ENCODE measurements around the gene JAK3.
"Not testable (repeated sequence)": the region's sequence is repeated elsewhere in the genome, so short reads cannot be mapped to it uniquely, and the experiment has no call there.

Gene JAK3

GRCh38 chr19:17847538-17848366, at the start of gene JAK3:
TSS of gene JAK3 (minus strand) at chr19:17847982. CDS start at chr19:17844417, 3,565 bp downstream.
- peak; percentile 88 for DNase-seq (ENCODE audit: low read depth)

GRCh38 chr19:17893766-17894165, 46.0 kb upstream of the JAK3 start:
- no peak for DNase-seq (ENCODE audit: low read depth)

- no peak for DNase-seq (ENCODE audit: low read depth)
Measured at GRCh38 chr19:17889609-17890214, 41.9 kb upstream of the JAK3 start.

GRCh38 chr19:17888260-17888659, 40.5 kb upstream of the JAK3 start:
- no peak for DNase-seq (ENCODE audit: low read depth)

GRCh38 chr19:17887221-17887620, 39.4 kb upstream of the JAK3 start:
- not testable (repeated sequence) for DNase-seq (ENCODE audit: low read depth)

- no peak for DNase-seq (ENCODE audit: low read depth)
Measured at GRCh38 chr19:17886515-17886914, 38.7 kb upstream of the JAK3 start.

- no peak for DNase-seq (ENCODE audit: low read depth)
Measured at GRCh38 chr19:17883627-17884410, 36.0 kb upstream of the JAK3 start.

- no peak for DNase-seq (ENCODE audit: low read depth)
Measured at GRCh38 chr19:17881701-17882100, 33.9 kb upstream of the JAK3 start.

GRCh38 chr19:17879466-17879865, 31.7 kb upstream of the JAK3 start:
- DNase-seq (ENCODE audit: low read depth) = no peak

GRCh38 chr19:17877696-17878095, 29.9 kb upstream of the JAK3 start:
- no peak for DNase-seq (ENCODE audit: low read depth)

GRCh38 chr19:17874758-17875135, 27.0 kb upstream of the JAK3 start:
- no peak for DNase-seq (ENCODE audit: low read depth)

GRCh38 chr19:17873786-17874757, 26.3 kb upstream of the JAK3 start:
- peak; percentile 68 for DNase-seq (ENCODE audit: low read depth)

GRCh38 chr19:17872251-17873001, 24.6 kb upstream of the JAK3 start:
- no peak for DNase-seq (ENCODE audit: low read depth)

- DNase-seq (ENCODE audit: low read depth) = no peak
Measured at GRCh38 chr19:17871878-17872250, 24.1 kb upstream of the JAK3 start, which contains the start of gene SLC5A5. TSS of gene SLC5A5 (plus strand) at chr19:17871945. CDS start at chr19:17872320, 375 bp downstream.

- DNase-seq (ENCODE audit: low read depth) = no peak
Measured at GRCh38 chr19:17871032-17871877, 23.5 kb upstream of the JAK3 start.

- no peak for DNase-seq (ENCODE audit: low read depth)
Measured at GRCh38 chr19:17869114-17869608, 21.4 kb upstream of the JAK3 start.

- no peak for DNase-seq (ENCODE audit: low read depth)
Measured at GRCh38 chr19:17868669-17869068, 20.9 kb upstream of the JAK3 start.

GRCh38 chr19:17866964-17867486, 19.2 kb upstream of the JAK3 start:
- no peak for DNase-seq (ENCODE audit: low read depth)

GRCh38 chr19:17866312-17866963, 18.7 kb upstream of the JAK3 start:
- no peak for DNase-seq (ENCODE audit: low read depth)

Measured in activated T-cell treated with anti-CD3 and anti-CD28 coated beads for 48 hours (primary cell).